GM23338 (cell line): ENCODE results near the gene GLTP. TPM values are rescaled to one million over a fixed set of nuclear protein-coding genes. Genes with fewer than 3 reads are reported as not detected.

Experiments
- ATAC-seq: fragments of 200-7000 bp; cut with Tn5 transposase; 3 replicates; pipeline ENCODE4 v1.9.1; 2020
- DNase-seq: peaks from one replicate; pipeline ENCODE4 v3.0.0-alpha.2; 2015; ENCODE audit warnings: low spot score
- H2AFZ ChIP-seq: fragments of 200-600 bp; sonication (generic); 2 replicates; pipeline ENCODE4 v1.8.0; 2016; ENCODE audit warnings: antibody characterized with exemption, mild to moderate bottlenecking, moderate library complexity
- H3F3A ChIP-seq: fragments of 200-600 bp; sonication (generic); replicated peaks from 2 replicates; pipeline ENCODE4 v1.8.0; 2017; ENCODE audit warnings: antibody characterized with exemption, mixed run types, low read depth
- H3K27ac ChIP-seq: fragments of 200-600 bp; sonication (generic); 2 replicates; pipeline ENCODE4 v1.6.1; 2016; ENCODE audit warnings: low read depth
- H3K27me3 ChIP-seq: fragments of 200-600 bp; sonication (generic); 2 replicates; pipeline ENCODE4 v1.8.0; 2016; ENCODE audit warnings: mild to moderate bottlenecking, mixed run types, moderate library complexity; ENCODE audit not compliant: insufficient read depth
- H3K36me3 ChIP-seq: fragments of 200-600 bp; sonication (generic); 2 replicates; pipeline ENCODE4 v1.8.0; 2016; ENCODE audit warnings: mild to moderate bottlenecking; ENCODE audit not compliant: insufficient read depth
- H3K4me1 ChIP-seq: fragments of 200-600 bp; sonication (generic); 2 replicates; pipeline ENCODE4 v1.8.0; 2016; ENCODE audit warnings: mild to moderate bottlenecking, moderate library complexity; ENCODE audit not compliant: insufficient read depth
- H3K4me2 ChIP-seq: fragments of 200-600 bp; sonication (generic); 2 replicates; pipeline ENCODE4 v1.7.1; 2017; ENCODE audit warnings: mixed run types
- H3K4me3 ChIP-seq: fragments of 200-600 bp; sonication (generic); 2 replicates; pipeline ENCODE4 v1.6.1; 2016; ENCODE audit warnings: mixed run types
- H3K79me2 ChIP-seq: fragments of 200-600 bp; sonication (generic); replicated peaks from 2 replicates; pipeline ENCODE4 v1.8.0; 2017; ENCODE audit warnings: mild to moderate bottlenecking; ENCODE audit not compliant: insufficient read depth
- H3K9me2 ChIP-seq: fragments of 200-600 bp; sonication (generic); 2 replicates; pipeline ENCODE4 v1.8.0; 2017; ENCODE audit not compliant: insufficient read depth
- H4K20me1 ChIP-seq: fragments of 200-600 bp; sonication (generic); replicated peaks from 2 replicates; pipeline ENCODE4 v1.8.0; 2017; ENCODE audit warnings: mild to moderate bottlenecking; ENCODE audit not compliant: insufficient read depth
- H3K27ac Mint-ChIP-seq: 2 replicates; pipeline ENCODE4 v1.8.0; 2020; ENCODE audit warnings: inconsistent platforms, mild to moderate bottlenecking, moderate library complexity, mixed read lengths
- H3K27me3 Mint-ChIP-seq: 3 replicates; pipeline ENCODE4 v1.8.0; 2022; ENCODE audit warnings: low read depth, mild to moderate bottlenecking, moderate library complexity, mixed read lengths, inconsistent platforms; ENCODE audit not compliant: insufficient read depth, poor library complexity
- H3K36me3 Mint-ChIP-seq: 3 replicates; pipeline ENCODE4 v1.8.0; 2021; ENCODE audit warnings: low read depth, mild to moderate bottlenecking, inconsistent platforms, moderate library complexity, mixed read lengths
- H3K4me1 Mint-ChIP-seq: 3 replicates; pipeline ENCODE4 v1.8.0; 2020; ENCODE audit warnings: mild to moderate bottlenecking, inconsistent platforms, mixed read lengths
- H3K4me3 Mint-ChIP-seq: 3 replicates; pipeline ENCODE4 v1.8.0; 2021; ENCODE audit warnings: moderate library complexity, mild to moderate bottlenecking, inconsistent platforms, mixed read lengths
- H3K9me3 Mint-ChIP-seq: 3 replicates; pipeline ENCODE4 v1.8.0; 2020; ENCODE audit warnings: moderate library complexity, mild to moderate bottlenecking, inconsistent platforms, mixed read lengths
- CREB1 ChIP-seq: fragments of 250-450 bp; sonication (Bioruptor Pico); IDR thresholded peaks from 2 replicates; pipeline ENCODE4 v1.5.0; 2020; ENCODE audit warnings: low read depth, mild to moderate bottlenecking, moderate library complexity
- EZH2 ChIP-seq: fragments of 200-600 bp; sonication (generic); IDR thresholded peaks from one replicate; pipeline ENCODE4 v1.8.0; 2017; ENCODE audit warnings: antibody characterized with exemption, mild to moderate bottlenecking, low read depth; ENCODE audit not compliant: unreplicated experiment
- EZH2phosphoT487 ChIP-seq: fragments of 200-600 bp; sonication (generic); IDR thresholded peaks from one replicate; pipeline ENCODE4 v1.8.1; 2018; ENCODE audit warnings: antibody characterized with exemption; ENCODE audit not compliant: unreplicated experiment
- JUNB ChIP-seq: IDR thresholded peaks from one replicate; pipeline ENCODE4 v1.6.1; 2016; ENCODE audit warnings: antibody characterized with exemption; ENCODE audit not compliant: unreplicated experiment
- STAT1 ChIP-seq: IDR thresholded peaks from one replicate; pipeline ENCODE4 v1.6.1; 2016; ENCODE audit warnings: antibody characterized with exemption; ENCODE audit not compliant: unreplicated experiment
- ZNF114 ChIP-seq: fragments of 250-450 bp; sonication (Bioruptor Pico); IDR thresholded peaks from 2 replicates; pipeline ENCODE4 v1.5.0; 2020; ENCODE audit warnings: mild to moderate bottlenecking, moderate library complexity
- ZNF331 ChIP-seq: fragments of 250-450 bp; sonication (Bioruptor Pico); IDR thresholded peaks from 2 replicates; pipeline ENCODE4 v1.5.0; 2020; ENCODE audit warnings: low read depth, mild to moderate bottlenecking, moderate library complexity
- polyA plus RNA-seq: library from polyadenylated mRNA; unstranded; fragments of >200 nt; fragmentation: Nextera tagmentation; extraction: Ambion mirVana; gene quantifications from 2 replicates; pipeline ENCODE4 v1.2.1, GENCODE V29; 2016
- total RNA-seq: library from RNA; depleted of rRNA; stranded (reverse); fragments of >200 nt; shearing (Covaris generic); gene quantifications from 2 replicates; pipeline ENCODE4 v1.2.3, GENCODE V29; 2014
- TF ChIP-seq, protein P1 (sequence below): IDR thresholded peaks from one replicate; pipeline ENCODE4 v1.6.1; 2018; ENCODE audit warnings: antibody characterized with exemption; ENCODE audit not compliant: unreplicated experiment
- TF ChIP-seq, protein P2 (sequence below), 2 experiments: fragments of 200-600 bp in 1 of 2; sonication (generic) in 1 of 2; conservative IDR thresholded peaks; 2 replicates each; pipeline versions ENCODE4 v1.5.1 to v1.6.1; 2016 to 2017; ENCODE audit warnings: antibody characterized with exemption in 2 of 2, low read depth in 2 of 2, mild to moderate bottlenecking in 2 of 2, moderate library complexity in 1 of 2
- TF ChIP-seq, protein P3 (sequence below): fragments of 250-450 bp; sonication (Bioruptor Pico); IDR thresholded peaks from 2 replicates; pipeline ENCODE4 v1.5.0; 2020; ENCODE audit warnings: mild to moderate bottlenecking, moderate library complexity

Gene GLTP
- total and polyA plus RNA-seq, 2 experiments from 2014 or later: 26.5 to 30.2 TPM

DNA sequence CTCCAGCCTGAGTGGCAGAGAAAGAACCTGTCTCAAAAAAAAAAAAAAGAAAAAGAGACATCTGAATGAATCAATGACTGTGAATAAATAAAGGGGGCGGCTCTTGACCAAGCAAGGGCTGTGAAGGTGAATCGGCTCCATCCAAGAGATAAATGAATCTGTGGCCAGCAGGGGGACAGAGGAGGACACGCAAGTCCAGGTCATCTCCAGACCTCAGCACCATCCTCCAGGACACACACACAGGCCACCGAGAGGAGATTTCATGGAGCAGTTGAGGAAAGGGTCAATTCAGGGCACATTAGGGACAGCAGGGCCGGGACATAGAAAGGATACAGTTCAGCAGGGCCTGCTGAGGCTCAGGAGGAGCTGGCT is 68.7 kb downstream of the GLTP start:
- Histone ChIP-seq H2AFZ (no peak overlapping the region), H3K4me3 (no peak overlapping the region), H3K27me3 (no peaks in the 10 kb centered on the region), H3K4me2 (no peak overlapping the region), H3K36me3 (no peaks in the 10 kb centered on the region), H3K79me2 (no peaks in the 10 kb centered on the region), H4K20me1 (no peaks in the 10 kb centered on the region), H3F3A (no peaks in the 10 kb centered on the region), H3K27ac (no peak overlapping the region), H3K9me2 (0 out of 2 replicates have a peak, but pooled peaks cover 7% of the 10 kb centered on the region), H3K4me1 (no peaks in the 10 kb centered on the region)
- 0 out of 3 replicates have a peak, but pooled peaks have one; percentile 42 for ATAC-seq
- Mint-ChIP-seq H3K36me3 (no peaks in the 10 kb centered on the region), H3K9me3 (no peaks in the 10 kb centered on the region), H3K4me1 (no peaks in the 10 kb centered on the region), H3K4me3 (no peak overlapping the region), H3K27me3 (no peaks in the 10 kb centered on the region), H3K27ac (no peak overlapping the region)
- peak; percentile 38 for DNase-seq
- TF ChIP-seq CREB1 (CRISPR knock-in tag) (no peak), JUNB (no peak), EZH2 (no peak), ZNF331 (CRISPR knock-in tag) (no peak)
- TF ChIP-seq, protein P1, sequence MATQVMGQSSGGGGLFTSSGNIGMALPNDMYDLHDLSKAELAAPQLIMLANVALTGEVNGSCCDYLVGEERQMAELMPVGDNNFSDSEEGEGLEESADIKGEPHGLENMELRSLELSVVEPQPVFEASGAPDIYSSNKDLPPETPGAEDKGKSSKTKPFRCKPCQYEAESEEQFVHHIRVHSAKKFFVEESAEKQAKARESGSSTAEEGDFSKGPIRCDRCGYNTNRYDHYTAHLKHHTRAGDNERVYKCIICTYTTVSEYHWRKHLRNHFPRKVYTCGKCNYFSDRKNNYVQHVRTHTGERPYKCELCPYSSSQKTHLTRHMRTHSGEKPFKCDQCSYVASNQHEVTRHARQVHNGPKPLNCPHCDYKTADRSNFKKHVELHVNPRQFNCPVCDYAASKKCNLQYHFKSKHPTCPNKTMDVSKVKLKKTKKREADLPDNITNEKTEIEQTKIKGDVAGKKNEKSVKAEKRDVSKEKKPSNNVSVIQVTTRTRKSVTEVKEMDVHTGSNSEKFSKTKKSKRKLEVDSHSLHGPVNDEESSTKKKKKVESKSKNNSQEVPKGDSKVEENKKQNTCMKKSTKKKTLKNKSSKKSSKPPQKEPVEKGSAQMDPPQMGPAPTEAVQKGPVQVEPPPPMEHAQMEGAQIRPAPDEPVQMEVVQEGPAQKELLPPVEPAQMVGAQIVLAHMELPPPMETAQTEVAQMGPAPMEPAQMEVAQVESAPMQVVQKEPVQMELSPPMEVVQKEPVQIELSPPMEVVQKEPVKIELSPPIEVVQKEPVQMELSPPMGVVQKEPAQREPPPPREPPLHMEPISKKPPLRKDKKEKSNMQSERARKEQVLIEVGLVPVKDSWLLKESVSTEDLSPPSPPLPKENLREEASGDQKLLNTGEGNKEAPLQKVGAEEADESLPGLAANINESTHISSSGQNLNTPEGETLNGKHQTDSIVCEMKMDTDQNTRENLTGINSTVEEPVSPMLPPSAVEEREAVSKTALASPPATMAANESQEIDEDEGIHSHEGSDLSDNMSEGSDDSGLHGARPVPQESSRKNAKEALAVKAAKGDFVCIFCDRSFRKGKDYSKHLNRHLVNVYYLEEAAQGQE: no peak
- TF ChIP-seq, protein P2, sequence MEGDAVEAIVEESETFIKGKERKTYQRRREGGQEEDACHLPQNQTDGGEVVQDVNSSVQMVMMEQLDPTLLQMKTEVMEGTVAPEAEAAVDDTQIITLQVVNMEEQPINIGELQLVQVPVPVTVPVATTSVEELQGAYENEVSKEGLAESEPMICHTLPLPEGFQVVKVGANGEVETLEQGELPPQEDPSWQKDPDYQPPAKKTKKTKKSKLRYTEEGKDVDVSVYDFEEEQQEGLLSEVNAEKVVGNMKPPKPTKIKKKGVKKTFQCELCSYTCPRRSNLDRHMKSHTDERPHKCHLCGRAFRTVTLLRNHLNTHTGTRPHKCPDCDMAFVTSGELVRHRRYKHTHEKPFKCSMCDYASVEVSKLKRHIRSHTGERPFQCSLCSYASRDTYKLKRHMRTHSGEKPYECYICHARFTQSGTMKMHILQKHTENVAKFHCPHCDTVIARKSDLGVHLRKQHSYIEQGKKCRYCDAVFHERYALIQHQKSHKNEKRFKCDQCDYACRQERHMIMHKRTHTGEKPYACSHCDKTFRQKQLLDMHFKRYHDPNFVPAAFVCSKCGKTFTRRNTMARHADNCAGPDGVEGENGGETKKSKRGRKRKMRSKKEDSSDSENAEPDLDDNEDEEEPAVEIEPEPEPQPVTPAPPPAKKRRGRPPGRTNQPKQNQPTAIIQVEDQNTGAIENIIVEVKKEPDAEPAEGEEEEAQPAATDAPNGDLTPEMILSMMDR (conservative IDR thresholded peaks at IDR 0.05; ENCODE audit: low read depth in 2 of 2): peak in 1 of 2 experiments; percentile 34; a peak in 3 of 4 replicates

DNA sequence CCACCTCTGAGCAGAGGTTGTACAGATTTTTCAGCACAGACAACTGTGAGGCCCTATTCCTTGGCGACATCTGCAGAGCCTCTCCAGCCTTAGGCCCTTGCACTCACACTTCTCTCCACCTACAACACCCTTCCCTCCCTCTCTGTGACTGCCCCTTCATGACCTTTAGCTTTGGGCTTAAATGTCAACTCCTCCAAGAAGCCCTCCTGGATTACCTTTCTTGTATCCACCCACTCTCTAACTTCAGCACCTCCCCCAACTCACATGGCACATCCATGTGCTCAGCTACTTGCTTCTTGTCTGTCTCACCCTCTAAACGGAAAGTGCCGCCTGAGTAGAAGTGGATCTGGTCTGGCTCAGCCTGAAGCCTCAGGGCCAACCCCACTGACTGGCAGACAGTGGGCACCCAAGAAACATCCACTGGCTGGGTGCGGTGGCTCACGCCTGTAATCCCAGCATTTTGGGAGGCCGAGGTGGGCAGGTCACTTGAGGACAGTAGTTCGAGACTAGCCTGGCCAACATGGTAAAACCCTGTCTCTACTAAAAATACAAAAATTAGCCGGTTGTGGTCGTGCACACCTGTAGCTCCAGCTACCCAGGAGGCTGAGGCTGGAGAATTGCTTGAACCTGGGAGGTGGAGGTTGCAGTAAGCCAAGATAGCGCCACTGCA is 69.3 kb downstream of the GLTP start:
- H3K4me3 ChIP-seq: no peak overlapping the region
- Mint-ChIP-seq H3K4me3 (no peak overlapping the region), H3K27ac (no peak overlapping the region), H3K27me3 (no peaks in the 10 kb centered on the region), H3K9me3 (no peaks in the 10 kb centered on the region), H3K4me1 (no peaks in the 10 kb centered on the region), H3K36me3 (no peaks in the 10 kb centered on the region)
- no peak for ATAC-seq
- H3K4me2 ChIP-seq: no peak overlapping the region
- no peak overlapping the region for H2AFZ ChIP-seq
- 0 out of 2 replicates have a peak overlapping the region, but pooled peaks have one; percentile 14 for H3K27ac ChIP-seq
- no peaks in the 10 kb centered on the region for H3K79me2 ChIP-seq
- H3K4me1 ChIP-seq: no peaks in the 10 kb centered on the region
- no peak for DNase-seq
- H3K27me3 ChIP-seq: no peaks in the 10 kb centered on the region
- H3F3A ChIP-seq: no peaks in the 10 kb centered on the region
- H4K20me1 ChIP-seq: no peaks in the 10 kb centered on the region
- H3K9me2 ChIP-seq: 0 out of 2 replicates have a peak, but pooled peaks cover 7% of the 10 kb centered on the region
- no peaks in the 10 kb centered on the region for H3K36me3 ChIP-seq
- TF ChIP-seq ZNF114 (CRISPR knock-in tag) (no peak), STAT1 (no peak), EZH2phosphoT487 (no peak)
- TF ChIP-seq, protein P3, sequence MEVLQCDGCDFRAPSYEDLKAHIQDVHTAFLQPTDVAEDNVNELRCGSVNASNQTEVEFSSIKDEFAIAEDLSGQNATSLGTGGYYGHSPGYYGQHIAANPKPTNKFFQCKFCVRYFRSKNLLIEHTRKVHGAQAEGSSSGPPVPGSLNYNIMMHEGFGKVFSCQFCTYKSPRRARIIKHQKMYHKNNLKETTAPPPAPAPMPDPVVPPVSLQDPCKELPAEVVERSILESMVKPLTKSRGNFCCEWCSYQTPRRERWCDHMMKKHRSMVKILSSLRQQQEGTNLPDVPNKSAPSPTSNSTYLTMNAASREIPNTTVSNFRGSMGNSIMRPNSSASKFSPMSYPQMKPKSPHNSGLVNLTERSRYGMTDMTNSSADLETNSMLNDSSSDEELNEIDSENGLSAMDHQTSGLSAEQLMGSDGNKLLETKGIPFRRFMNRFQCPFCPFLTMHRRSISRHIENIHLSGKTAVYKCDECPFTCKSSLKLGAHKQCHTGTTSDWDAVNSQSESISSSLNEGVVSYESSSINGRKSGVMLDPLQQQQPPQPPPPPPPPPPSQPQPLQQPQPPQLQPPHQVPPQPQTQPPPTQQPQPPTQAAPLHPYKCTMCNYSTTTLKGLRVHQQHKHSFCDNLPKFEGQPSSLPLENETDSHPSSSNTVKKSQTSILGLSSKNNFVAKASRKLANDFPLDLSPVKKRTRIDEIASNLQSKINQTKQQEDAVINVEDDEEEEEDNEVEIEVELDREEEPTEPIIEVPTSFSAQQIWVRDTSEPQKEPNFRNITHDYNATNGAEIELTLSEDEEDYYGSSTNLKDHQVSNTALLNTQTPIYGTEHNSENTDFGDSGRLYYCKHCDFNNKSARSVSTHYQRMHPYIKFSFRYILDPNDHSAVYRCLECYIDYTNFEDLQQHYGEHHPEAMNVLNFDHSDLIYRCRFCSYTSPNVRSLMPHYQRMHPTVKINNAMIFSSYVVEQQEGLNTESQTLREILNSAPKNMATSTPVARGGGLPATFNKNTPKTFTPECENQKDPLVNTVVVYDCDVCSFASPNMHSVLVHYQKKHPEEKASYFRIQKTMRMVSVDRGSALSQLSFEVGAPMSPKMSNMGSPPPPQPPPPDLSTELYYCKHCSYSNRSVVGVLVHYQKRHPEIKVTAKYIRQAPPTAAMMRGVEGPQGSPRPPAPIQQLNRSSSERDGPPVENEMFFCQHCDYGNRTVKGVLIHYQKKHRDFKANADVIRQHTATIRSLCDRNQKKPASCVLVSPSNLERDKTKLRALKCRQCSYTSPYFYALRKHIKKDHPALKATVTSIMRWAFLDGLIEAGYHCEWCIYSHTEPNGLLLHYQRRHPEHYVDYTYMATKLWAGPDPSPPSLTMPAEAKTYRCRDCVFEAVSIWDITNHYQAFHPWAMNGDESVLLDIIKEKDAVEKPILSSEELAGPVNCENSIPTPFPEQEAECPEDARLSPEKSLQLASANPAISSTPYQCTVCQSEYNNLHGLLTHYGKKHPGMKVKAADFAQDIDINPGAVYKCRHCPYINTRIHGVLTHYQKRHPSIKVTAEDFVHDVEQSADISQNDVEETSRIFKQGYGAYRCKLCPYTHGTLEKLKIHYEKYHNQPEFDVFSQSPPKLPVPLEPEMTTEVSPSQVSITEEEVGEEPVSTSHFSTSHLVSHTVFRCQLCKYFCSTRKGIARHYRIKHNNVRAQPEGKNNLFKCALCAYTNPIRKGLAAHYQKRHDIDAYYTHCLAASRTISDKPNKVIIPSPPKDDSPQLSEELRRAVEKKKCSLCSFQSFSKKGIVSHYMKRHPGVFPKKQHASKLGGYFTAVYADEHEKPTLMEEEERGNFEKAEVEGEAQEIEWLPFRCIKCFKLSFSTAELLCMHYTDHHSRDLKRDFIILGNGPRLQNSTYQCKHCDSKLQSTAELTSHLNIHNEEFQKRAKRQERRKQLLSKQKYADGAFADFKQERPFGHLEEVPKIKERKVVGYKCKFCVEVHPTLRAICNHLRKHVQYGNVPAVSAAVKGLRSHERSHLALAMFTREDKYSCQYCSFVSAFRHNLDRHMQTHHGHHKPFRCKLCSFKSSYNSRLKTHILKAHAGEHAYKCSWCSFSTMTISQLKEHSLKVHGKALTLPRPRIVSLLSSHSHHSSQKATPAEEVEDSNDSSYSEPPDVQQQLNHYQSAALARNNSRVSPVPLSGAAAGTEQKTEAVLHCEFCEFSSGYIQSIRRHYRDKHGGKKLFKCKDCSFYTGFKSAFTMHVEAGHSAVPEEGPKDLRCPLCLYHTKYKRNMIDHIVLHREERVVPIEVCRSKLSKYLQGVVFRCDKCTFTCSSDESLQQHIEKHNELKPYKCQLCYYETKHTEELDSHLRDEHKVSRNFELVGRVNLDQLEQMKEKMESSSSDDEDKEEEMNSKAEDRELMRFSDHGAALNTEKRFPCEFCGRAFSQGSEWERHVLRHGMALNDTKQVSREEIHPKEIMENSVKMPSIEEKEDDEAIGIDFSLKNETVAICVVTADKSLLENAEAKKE (CRISPR knock-in tag): no peak
